ENCODE results near the gene IGFBP5.

Gene IGFBP5

GRCh38 chr2:216695401-216695821 lies at the start of gene IGFBP5:
Gene IGFBP5, minus strand, starts transcription at chr2:216695549. Its CDS starts 774 bp downstream, at chr2:216694775.
- Histone ChIP-seq H3K27ac (no peak within 1 kb of the TSS), H3K36me3 (no peaks in the 10 kb centered on the region), H3K4me3 (ENCODE audit: low read depth in 1 of 2, low read length in 1 of 2) (no peak within 1 kb of the TSS), H3K4me1 (ENCODE audit: control insufficient read depth in 1 of 2, insufficient read depth in 1 of 2, low read depth in 1 of 2, low read length in 1 of 2) (no peaks in the 10 kb centered on the region), H3K9me3 (no peaks in the 10 kb centered on the region), H3K27me3 (peaks cover 100% of the 10 kb centered on the region)
- TF ChIP-seq, protein P1, sequence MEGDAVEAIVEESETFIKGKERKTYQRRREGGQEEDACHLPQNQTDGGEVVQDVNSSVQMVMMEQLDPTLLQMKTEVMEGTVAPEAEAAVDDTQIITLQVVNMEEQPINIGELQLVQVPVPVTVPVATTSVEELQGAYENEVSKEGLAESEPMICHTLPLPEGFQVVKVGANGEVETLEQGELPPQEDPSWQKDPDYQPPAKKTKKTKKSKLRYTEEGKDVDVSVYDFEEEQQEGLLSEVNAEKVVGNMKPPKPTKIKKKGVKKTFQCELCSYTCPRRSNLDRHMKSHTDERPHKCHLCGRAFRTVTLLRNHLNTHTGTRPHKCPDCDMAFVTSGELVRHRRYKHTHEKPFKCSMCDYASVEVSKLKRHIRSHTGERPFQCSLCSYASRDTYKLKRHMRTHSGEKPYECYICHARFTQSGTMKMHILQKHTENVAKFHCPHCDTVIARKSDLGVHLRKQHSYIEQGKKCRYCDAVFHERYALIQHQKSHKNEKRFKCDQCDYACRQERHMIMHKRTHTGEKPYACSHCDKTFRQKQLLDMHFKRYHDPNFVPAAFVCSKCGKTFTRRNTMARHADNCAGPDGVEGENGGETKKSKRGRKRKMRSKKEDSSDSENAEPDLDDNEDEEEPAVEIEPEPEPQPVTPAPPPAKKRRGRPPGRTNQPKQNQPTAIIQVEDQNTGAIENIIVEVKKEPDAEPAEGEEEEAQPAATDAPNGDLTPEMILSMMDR (IDR thresholded peaks at IDR 0.05), result no peak

DNA sequence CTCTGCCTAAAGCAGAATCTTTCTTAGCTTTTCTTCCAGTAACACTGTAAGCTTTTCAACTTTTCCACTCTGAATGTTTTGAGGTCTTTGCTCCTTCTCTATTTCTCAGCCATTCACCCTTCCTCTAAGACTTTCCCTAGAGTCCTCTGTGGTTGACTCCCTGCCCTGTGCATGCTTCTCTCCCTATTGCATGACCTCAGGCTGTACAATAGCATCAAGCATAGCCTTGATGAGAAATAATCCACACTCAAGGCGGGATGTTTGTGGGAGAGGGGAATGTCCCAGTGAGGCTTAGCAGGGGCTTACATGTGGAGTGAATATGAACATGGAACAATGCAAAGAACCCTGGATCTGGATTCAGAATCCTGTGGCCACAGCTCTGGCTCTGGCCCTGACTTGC lies 48.4 kb upstream of the IGFBP5 start:
- no peak overlapping the region for H3K4me3 ChIP-seq (ENCODE audit: low read depth in 1 of 2, low read length in 1 of 2)
- TF ChIP-seq, protein P1 (IDR thresholded peaks at IDR 0.05), result no peak
- no peaks in the 10 kb centered on the region for H3K4me1 ChIP-seq (ENCODE audit: control insufficient read depth in 1 of 2, insufficient read depth in 1 of 2, low read depth in 1 of 2, low read length in 1 of 2)
- H3K27me3 ChIP-seq, result no peaks in the 10 kb centered on the region
- no peaks in the 10 kb centered on the region for H3K9me3 ChIP-seq
- no peak overlapping the region for H3K27ac ChIP-seq
- no peaks in the 10 kb centered on the region for H3K36me3 ChIP-seq

DNA sequence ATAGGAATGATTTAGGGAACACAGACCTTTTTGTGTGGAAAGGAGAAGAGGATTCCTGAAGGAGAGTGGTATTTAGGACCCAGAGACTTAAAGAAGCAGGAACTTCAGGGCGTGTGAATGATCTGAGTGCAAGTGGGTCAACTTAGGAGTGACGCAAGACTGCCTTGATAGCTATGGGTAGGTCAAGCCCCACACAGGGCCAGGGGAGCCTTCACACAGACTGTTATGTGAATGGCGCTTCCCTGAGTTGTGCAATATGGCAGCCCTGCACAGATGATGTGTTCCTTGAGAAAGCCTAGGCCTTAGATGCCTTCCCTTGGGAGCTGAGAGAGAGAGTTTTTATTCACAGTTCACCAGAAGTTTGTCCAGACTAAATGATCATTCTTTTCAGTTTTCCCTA lies 47.1 kb upstream of the IGFBP5 start:
- no peak overlapping the region for H3K4me3 ChIP-seq (ENCODE audit: low read depth in 1 of 2, low read length in 1 of 2)
- no peaks in the 10 kb centered on the region for H3K4me1 ChIP-seq (ENCODE audit: control insufficient read depth in 1 of 2, insufficient read depth in 1 of 2, low read depth in 1 of 2, low read length in 1 of 2)
- no peaks in the 10 kb centered on the region for H3K36me3 ChIP-seq
- H3K27me3 ChIP-seq, result peaks cover 4% of the 10 kb centered on the region
- TF ChIP-seq, protein P1 (IDR thresholded peaks at IDR 0.05), result no peak
- no peak overlapping the region for H3K27ac ChIP-seq
- no peaks in the 10 kb centered on the region for H3K9me3 ChIP-seq

- H3K27ac ChIP-seq, result no peak overlapping the region
- H3K9me3 ChIP-seq, result no peaks in the 10 kb centered on the region
- TF ChIP-seq, protein P1 (IDR thresholded peaks at IDR 0.05), result no peak
- H3K4me3 ChIP-seq (ENCODE audit: low read depth in 1 of 2, low read length in 1 of 2), result no peak overlapping the region
- H3K4me1 ChIP-seq (ENCODE audit: control insufficient read depth in 1 of 2, insufficient read depth in 1 of 2, low read depth in 1 of 2, low read length in 1 of 2), result no peaks in the 10 kb centered on the region
- H3K27me3 ChIP-seq, result peaks cover 4% of the 10 kb centered on the region
- no peaks in the 10 kb centered on the region for H3K36me3 ChIP-seq
Measured at GRCh38 chr2:216741223-216741593, 45.9 kb upstream of the IGFBP5 start.

- Histone ChIP-seq H3K36me3 (no peaks in the 10 kb centered on the region), H3K27me3 (peaks cover 4% of the 10 kb centered on the region), H3K9me3 (no peaks in the 10 kb centered on the region), H3K4me1 (ENCODE audit: control insufficient read depth in 1 of 2, insufficient read depth in 1 of 2, low read depth in 1 of 2, low read length in 1 of 2) (no peaks in the 10 kb centered on the region), H3K4me3 (ENCODE audit: low read depth in 1 of 2, low read length in 1 of 2) (no peak overlapping the region), H3K27ac (no peak overlapping the region)
- TF ChIP-seq, protein P1 (IDR thresholded peaks at IDR 0.05), result no peak
Measured at GRCh38 chr2:216740557-216741222, 45.3 kb upstream of the IGFBP5 start.

All from neutrophil (primary cell).